Endothelial cell of umbilical vein (primary cell): Measurements from ENCODE around the gene USP48.

Experiments used
- GATA2 ChIP-seq: IDR thresholded peaks from 2 replicates; pipeline ENCODE4 v1.7.0; 2011; ENCODE audit warnings: low read depth, mild to moderate bottlenecking, moderate library complexity, mixed read lengths, low read length; ENCODE audit not compliant: insufficient read length, insufficient read depth
- JUN ChIP-seq: IDR thresholded peaks from 2 replicates; pipeline ENCODE4 v1.6.1; 2011; ENCODE audit warnings: borderline replicate concordance, low read depth; ENCODE audit not compliant: insufficient read length, insufficient read depth
- POLR2A ChIP-seq: IDR thresholded peaks from 2 replicates; pipeline ENCODE4 v1.6.1; 2012; ENCODE audit warnings: low read depth, mild to moderate bottlenecking, control low read depth, low read length
- POLR2AphosphoS5 ChIP-seq: IDR thresholded peaks from 2 replicates; pipeline ENCODE4 v1.6.1; 2012; ENCODE audit warnings: low read depth, mild to moderate bottlenecking, control low read depth, low read length, moderate library complexity; ENCODE audit not compliant: insufficient read depth
- TF ChIP-seq, protein P1 (sequence below), 2 donors: IDR thresholded peaks; 1 replicate in 1 of 2; 2 replicates in 1 of 2; pipeline ENCODE4 v1.5.1; 2011; ENCODE audit warnings: low read length in 2 of 2, mild to moderate bottlenecking in 2 of 2, moderate library complexity in 2 of 2, control low read depth in 1 of 2, inconsistent platforms in 1 of 2, low read depth in 1 of 2; ENCODE audit not compliant: insufficient read depth in 1 of 2; ENCODE audit errors: extremely low read depth in 1 of 2
- TF ChIP-seq, protein P2 (sequence below): IDR thresholded peaks from 2 replicates; pipeline ENCODE4 v1.6.1; 2011; ENCODE audit not compliant: insufficient read depth, insufficient read length

DNA sequence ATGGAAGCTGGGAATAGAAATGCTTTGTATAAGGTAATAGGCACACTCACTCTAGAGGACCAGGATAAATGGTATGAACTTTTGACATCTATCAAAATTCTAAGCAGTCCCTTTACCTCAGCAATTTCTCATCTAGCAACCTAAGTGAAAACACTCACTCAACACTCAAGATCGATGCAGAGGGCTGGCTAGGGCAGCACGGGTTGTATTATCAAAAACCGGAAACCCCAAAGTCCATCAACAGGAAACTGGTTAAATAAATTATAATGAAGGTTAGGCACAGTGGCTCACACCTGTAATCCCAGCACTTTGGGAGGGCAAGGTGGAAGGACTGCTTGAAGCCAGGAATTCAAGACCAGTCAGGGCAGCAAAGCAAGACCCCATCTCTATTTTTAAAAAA, 9.4 kb downstream of the USP48 start:
- TF ChIP-seq, protein P1, sequence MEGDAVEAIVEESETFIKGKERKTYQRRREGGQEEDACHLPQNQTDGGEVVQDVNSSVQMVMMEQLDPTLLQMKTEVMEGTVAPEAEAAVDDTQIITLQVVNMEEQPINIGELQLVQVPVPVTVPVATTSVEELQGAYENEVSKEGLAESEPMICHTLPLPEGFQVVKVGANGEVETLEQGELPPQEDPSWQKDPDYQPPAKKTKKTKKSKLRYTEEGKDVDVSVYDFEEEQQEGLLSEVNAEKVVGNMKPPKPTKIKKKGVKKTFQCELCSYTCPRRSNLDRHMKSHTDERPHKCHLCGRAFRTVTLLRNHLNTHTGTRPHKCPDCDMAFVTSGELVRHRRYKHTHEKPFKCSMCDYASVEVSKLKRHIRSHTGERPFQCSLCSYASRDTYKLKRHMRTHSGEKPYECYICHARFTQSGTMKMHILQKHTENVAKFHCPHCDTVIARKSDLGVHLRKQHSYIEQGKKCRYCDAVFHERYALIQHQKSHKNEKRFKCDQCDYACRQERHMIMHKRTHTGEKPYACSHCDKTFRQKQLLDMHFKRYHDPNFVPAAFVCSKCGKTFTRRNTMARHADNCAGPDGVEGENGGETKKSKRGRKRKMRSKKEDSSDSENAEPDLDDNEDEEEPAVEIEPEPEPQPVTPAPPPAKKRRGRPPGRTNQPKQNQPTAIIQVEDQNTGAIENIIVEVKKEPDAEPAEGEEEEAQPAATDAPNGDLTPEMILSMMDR (IDR thresholded peaks at IDR 0.05; ENCODE audit: extremely low read depth in 1 of 2, insufficient read depth in 1 of 2, low read depth in 1 of 2, low read length in 2 of 2), result no peak
- TF ChIP-seq, protein P2, sequence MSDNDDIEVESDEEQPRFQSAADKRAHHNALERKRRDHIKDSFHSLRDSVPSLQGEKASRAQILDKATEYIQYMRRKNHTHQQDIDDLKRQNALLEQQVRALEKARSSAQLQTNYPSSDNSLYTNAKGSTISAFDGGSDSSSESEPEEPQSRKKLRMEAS, result no peak
- TF ChIP-seq POLR2A, result no peak
- no peak for TF ChIP-seq POLR2AphosphoS5
- no peak for TF ChIP-seq GATA2
- TF ChIP-seq JUN, result no peak
